Breast epithelium (tissue), 3 donors: ENCODE measurements around the gene PIGV.

Experiments used
- POLR2A ChIP-seq: fragments of 450-650 bp; IDR thresholded peaks from one replicate; pipeline ENCODE4 v1.6.1; 2016; ENCODE audit warnings: antibody characterized with exemption, mild to moderate bottlenecking, moderate library complexity
- TF ChIP-seq, protein P1 (sequence below), 3 donors: fragments of 450-650 bp; IDR thresholded peaks; one replicate each; pipeline ENCODE4 v1.5.1; 2016 to 2017; ENCODE audit warnings: antibody characterized with exemption in 3 of 3, mild to moderate bottlenecking in 3 of 3, moderate library complexity in 3 of 3

DNA sequence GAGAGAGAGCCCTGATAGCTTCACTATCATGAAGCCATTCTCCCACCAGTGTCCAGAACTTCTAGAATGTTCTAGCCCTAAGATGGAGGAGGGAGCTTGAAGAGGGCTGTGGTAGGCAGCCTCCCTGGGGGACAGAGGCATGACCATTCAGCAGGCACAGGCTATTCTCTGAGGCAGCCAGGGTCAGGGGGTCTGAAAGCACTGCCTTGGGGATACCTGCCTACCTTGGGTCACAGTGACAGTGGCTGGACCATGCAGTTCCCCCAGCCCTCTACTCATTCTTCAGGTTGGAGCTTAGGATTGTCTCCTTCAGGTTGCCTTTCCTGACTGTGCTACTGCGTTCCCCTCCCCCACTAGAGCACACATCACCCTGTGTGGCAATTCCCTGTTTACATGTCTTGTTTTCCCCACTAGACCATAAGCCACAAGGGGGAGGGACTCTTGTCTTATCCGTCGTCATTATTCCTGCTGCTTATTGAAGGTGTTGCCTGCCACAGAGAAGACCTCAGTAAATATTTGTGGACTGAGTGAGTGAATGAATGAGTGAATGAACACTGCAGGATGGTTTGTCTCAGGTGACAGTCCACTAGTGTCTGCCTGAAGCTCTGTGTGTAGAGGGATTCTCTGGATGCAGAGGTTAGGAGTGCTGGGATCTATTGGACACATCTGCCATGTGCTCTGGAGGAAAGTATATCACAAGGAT, 43.9 kb downstream of the PIGV start:
- TF ChIP-seq, protein P1, sequence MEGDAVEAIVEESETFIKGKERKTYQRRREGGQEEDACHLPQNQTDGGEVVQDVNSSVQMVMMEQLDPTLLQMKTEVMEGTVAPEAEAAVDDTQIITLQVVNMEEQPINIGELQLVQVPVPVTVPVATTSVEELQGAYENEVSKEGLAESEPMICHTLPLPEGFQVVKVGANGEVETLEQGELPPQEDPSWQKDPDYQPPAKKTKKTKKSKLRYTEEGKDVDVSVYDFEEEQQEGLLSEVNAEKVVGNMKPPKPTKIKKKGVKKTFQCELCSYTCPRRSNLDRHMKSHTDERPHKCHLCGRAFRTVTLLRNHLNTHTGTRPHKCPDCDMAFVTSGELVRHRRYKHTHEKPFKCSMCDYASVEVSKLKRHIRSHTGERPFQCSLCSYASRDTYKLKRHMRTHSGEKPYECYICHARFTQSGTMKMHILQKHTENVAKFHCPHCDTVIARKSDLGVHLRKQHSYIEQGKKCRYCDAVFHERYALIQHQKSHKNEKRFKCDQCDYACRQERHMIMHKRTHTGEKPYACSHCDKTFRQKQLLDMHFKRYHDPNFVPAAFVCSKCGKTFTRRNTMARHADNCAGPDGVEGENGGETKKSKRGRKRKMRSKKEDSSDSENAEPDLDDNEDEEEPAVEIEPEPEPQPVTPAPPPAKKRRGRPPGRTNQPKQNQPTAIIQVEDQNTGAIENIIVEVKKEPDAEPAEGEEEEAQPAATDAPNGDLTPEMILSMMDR (IDR thresholded peaks at IDR 0.05): no peak
- no peak for TF ChIP-seq POLR2A
